Measurements from ENCODE around the gene MFAP1.

MFAP1 gene

GRCh38 chr15:43794269-43795037 lies 30.0 kb downstream of the MFAP1 start:
- Histone ChIP-seq H3K36me3 (ENCODE audit: insufficient read depth, low read length) (peaks cover 32% of the 10 kb centered on the region), H3K27me3 (ENCODE audit: insufficient read depth, low read length) (no peaks in the 10 kb centered on the region), H3K4me3 (ENCODE audit: low read depth, low read length) (peak overlapping the region; percentile 99), H2AFZ (ENCODE audit: low read length, unreplicated experiment) (no peak overlapping the region), H3K4me1 (ENCODE audit: control insufficient read depth, insufficient read depth, low read length, unreplicated experiment) (peaks cover 32% of the 10 kb centered on the region), H3K79me2 (ENCODE audit: control insufficient read depth, insufficient read depth, low read length, unreplicated experiment) (peaks cover 36% of the 10 kb centered on the region), H3K27ac (ENCODE audit: low read depth, low read length) (peak overlapping the region; percentile 32)

DNA sequence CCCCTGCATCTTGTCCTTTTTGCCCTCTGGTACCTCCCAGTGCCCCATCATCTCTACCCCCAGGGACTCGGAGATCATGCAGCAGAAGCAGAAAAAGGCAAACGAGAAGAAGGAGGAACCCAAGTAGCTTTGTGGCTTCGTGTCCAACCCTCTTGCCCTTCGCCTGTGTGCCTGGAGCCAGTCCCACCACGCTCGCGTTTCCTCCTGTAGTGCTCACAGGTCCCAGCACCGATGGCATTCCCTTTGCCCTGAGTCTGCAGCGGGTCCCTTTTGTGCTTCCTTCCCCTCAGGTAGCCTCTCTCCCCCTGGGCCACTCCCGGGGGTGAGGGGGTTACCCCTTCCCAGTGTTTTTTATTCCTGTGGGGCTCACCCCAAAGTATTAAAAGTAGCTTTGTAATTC lies 30.8 kb downstream of the MFAP1 start:
- H2AFZ ChIP-seq (ENCODE audit: low read length, unreplicated experiment) = no peak overlapping the region
- H3K79me2 ChIP-seq (ENCODE audit: control insufficient read depth, insufficient read depth, low read length, unreplicated experiment) = peaks cover 36% of the 10 kb centered on the region
- peaks cover 32% of the 10 kb centered on the region for H3K4me1 ChIP-seq (ENCODE audit: control insufficient read depth, insufficient read depth, low read length, unreplicated experiment)
- H3K36me3 ChIP-seq (ENCODE audit: insufficient read depth, low read length) = peaks cover 32% of the 10 kb centered on the region
- H3K27me3 ChIP-seq (ENCODE audit: insufficient read depth, low read length) = no peaks in the 10 kb centered on the region
- H3K27ac ChIP-seq (ENCODE audit: low read depth, low read length) = peak overlapping the region; percentile 89
- H3K4me3 ChIP-seq (ENCODE audit: low read depth, low read length) = peak overlapping the region; percentile 99

GRCh38 chr15:43792761-43793476 lies 31.6 kb downstream of the MFAP1 start:
- H3K27me3 ChIP-seq (ENCODE audit: insufficient read depth, low read length) = no peaks in the 10 kb centered on the region
- no peak overlapping the region for H2AFZ ChIP-seq (ENCODE audit: low read length, unreplicated experiment)
- peak overlapping the region; percentile 99 for H3K4me3 ChIP-seq (ENCODE audit: low read depth, low read length)
- H3K4me1 ChIP-seq (ENCODE audit: control insufficient read depth, insufficient read depth, low read length, unreplicated experiment) = peaks cover 28% of the 10 kb centered on the region
- H3K36me3 ChIP-seq (ENCODE audit: insufficient read depth, low read length) = peaks cover 32% of the 10 kb centered on the region
- peaks cover 36% of the 10 kb centered on the region for H3K79me2 ChIP-seq (ENCODE audit: control insufficient read depth, insufficient read depth, low read length, unreplicated experiment)
- H3K27ac ChIP-seq (ENCODE audit: low read depth, low read length) = peak overlapping the region; percentile 89

DNA sequence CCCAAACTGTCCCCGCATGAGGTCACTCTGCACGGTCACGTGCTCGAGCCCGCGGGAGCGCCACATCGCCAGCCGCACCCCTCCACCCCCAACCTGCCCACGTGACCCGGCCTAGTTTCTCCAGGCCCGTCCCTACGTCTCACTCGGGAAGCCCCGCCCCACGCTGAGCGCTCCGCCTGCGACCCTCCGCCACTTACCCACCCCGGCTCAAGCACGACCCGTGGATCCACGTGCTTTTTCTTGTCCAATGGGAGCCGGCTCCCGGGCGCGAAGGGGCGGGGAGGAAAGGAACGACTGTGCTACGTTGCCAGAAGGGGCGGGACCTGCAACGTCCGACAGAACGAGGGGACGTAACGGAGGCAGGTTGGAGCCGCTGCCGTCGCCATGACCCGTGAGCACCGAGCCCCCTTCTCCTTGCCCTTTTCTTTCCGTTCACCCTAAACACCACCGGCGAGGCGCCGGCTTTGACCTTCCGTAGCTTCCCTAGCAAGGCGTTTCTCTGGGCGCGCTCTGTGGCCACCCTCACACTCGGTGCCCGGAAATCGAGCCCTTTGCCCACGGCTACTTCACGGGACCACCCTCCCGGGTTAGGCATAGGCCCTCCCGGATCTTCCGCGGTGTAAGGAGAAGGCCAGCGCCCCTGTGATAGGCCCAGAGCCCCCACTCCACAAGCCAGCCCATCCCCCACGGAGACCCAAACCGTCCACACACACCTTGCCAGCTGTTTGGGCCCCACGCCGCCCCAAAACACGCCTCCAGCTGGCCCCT lies 32.3 kb downstream of the MFAP1 start, which contains the start of gene SERF2:
SERF2 (plus strand) TSS at position 328 of the 768 bp plus-strand sequence; CDS start at position 385, 57 bp downstream.
- H2AFZ ChIP-seq (ENCODE audit: low read length, unreplicated experiment) = peak within 1 kb of the TSS; percentile 97
- H3K27ac ChIP-seq (ENCODE audit: low read depth, low read length) = peak within 1 kb of the TSS; percentile 89
- H3K27me3 ChIP-seq (ENCODE audit: insufficient read depth, low read length) = no peaks in the 10 kb centered on the region
- H3K79me2 ChIP-seq (ENCODE audit: control insufficient read depth, insufficient read depth, low read length, unreplicated experiment) = peaks cover 36% of the 10 kb centered on the region
- peaks cover 32% of the 10 kb centered on the region for H3K36me3 ChIP-seq (ENCODE audit: insufficient read depth, low read length)
- peak within 1 kb of the TSS; percentile 99 for H3K4me3 ChIP-seq (ENCODE audit: low read depth, low read length)
- peaks cover 28% of the 10 kb centered on the region for H3K4me1 ChIP-seq (ENCODE audit: control insufficient read depth, insufficient read depth, low read length, unreplicated experiment)

- no peaks in the 10 kb centered on the region for H3K27me3 ChIP-seq (ENCODE audit: insufficient read depth, low read length)
- H3K27ac ChIP-seq (ENCODE audit: low read depth, low read length) = no peak overlapping the region
- no peak overlapping the region for H3K4me3 ChIP-seq (ENCODE audit: low read depth, low read length)
- peaks cover 23% of the 10 kb centered on the region for H3K79me2 ChIP-seq (ENCODE audit: control insufficient read depth, insufficient read depth, low read length, unreplicated experiment)
- H2AFZ ChIP-seq (ENCODE audit: low read length, unreplicated experiment) = no peak overlapping the region
- peaks cover 7% of the 10 kb centered on the region; the same call in 1 of the 2 replicates for H3K36me3 ChIP-seq (ENCODE audit: insufficient read depth, low read length)
- peaks cover 16% of the 10 kb centered on the region for H3K4me1 ChIP-seq (ENCODE audit: control insufficient read depth, insufficient read depth, low read length, unreplicated experiment)
Observed at GRCh38 chr15:43789409-43789808, 35.1 kb downstream of the MFAP1 start.

DNA sequence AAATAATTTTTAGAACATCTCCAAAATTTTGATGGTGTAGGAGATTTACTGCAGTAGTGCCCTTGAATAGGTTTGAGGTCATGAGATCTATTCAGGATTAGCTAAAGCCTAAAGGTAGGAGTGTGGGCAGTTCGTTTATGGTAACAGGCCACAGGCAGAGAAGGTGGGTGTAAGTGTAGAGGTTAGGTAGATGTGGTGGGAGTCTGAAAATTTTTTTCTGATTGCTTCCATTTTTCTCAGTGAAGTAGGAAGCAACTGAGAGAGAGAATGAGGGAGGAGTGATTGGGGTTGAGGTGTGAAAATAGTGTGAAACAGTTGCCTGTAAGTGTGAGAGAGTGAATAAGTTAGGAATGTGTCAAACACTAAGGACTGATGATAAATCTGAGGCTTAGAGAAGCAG lies 45.5 kb downstream of the MFAP1 start:
- H2AFZ ChIP-seq (ENCODE audit: low read length, unreplicated experiment) = no peak overlapping the region
- peaks cover 7% of the 10 kb centered on the region for H3K4me1 ChIP-seq (ENCODE audit: control insufficient read depth, insufficient read depth, low read length, unreplicated experiment)
- H3K4me3 ChIP-seq (ENCODE audit: low read depth, low read length) = no peak overlapping the region
- no peak overlapping the region for H3K27ac ChIP-seq (ENCODE audit: low read depth, low read length)
- no peaks in the 10 kb centered on the region for H3K27me3 ChIP-seq (ENCODE audit: insufficient read depth, low read length)
- H3K36me3 ChIP-seq (ENCODE audit: insufficient read depth, low read length) = no peaks in the 10 kb centered on the region
- H3K79me2 ChIP-seq (ENCODE audit: control insufficient read depth, insufficient read depth, low read length, unreplicated experiment) = no peaks in the 10 kb centered on the region

- Histone ChIP-seq H3K4me1 (ENCODE audit: control insufficient read depth, insufficient read depth, low read length, unreplicated experiment) (peaks cover 7% of the 10 kb centered on the region), H3K27me3 (ENCODE audit: insufficient read depth, low read length) (no peaks in the 10 kb centered on the region), H3K4me3 (ENCODE audit: low read depth, low read length) (peak overlapping the region; percentile 84), H3K27ac (ENCODE audit: low read depth, low read length) (peak overlapping the region; percentile 76), H3K79me2 (ENCODE audit: control insufficient read depth, insufficient read depth, low read length, unreplicated experiment) (no peaks in the 10 kb centered on the region), H3K36me3 (ENCODE audit: insufficient read depth, low read length) (peaks cover 8% of the 10 kb centered on the region), H2AFZ (ENCODE audit: low read length, unreplicated experiment) (peak overlapping the region; percentile 82)
Observed at GRCh38 chr15:43777267-43777914, 47.1 kb downstream of the MFAP1 start.

GRCh38 chr15:43776718-43777266 lies 47.7 kb downstream of the MFAP1 start, which contains the start of gene ELL3:
Gene ELL3, minus strand, starts transcription at chr15:43776966. Its CDS starts 65 bp downstream, at chr15:43776901.
- peak within 1 kb of the TSS; percentile 76 for H3K27ac ChIP-seq (ENCODE audit: low read depth, low read length)
- H3K4me1 ChIP-seq (ENCODE audit: control insufficient read depth, insufficient read depth, low read length, unreplicated experiment) = peaks cover 7% of the 10 kb centered on the region
- H3K36me3 ChIP-seq (ENCODE audit: insufficient read depth, low read length) = peaks cover 14% of the 10 kb centered on the region
- H3K27me3 ChIP-seq (ENCODE audit: insufficient read depth, low read length) = no peaks in the 10 kb centered on the region
- peak within 1 kb of the TSS; percentile 82 for H2AFZ ChIP-seq (ENCODE audit: low read length, unreplicated experiment)
- H3K4me3 ChIP-seq (ENCODE audit: low read depth, low read length) = peak within 1 kb of the TSS; percentile 84
- H3K79me2 ChIP-seq (ENCODE audit: control insufficient read depth, insufficient read depth, low read length, unreplicated experiment) = no peaks in the 10 kb centered on the region

DNA sequence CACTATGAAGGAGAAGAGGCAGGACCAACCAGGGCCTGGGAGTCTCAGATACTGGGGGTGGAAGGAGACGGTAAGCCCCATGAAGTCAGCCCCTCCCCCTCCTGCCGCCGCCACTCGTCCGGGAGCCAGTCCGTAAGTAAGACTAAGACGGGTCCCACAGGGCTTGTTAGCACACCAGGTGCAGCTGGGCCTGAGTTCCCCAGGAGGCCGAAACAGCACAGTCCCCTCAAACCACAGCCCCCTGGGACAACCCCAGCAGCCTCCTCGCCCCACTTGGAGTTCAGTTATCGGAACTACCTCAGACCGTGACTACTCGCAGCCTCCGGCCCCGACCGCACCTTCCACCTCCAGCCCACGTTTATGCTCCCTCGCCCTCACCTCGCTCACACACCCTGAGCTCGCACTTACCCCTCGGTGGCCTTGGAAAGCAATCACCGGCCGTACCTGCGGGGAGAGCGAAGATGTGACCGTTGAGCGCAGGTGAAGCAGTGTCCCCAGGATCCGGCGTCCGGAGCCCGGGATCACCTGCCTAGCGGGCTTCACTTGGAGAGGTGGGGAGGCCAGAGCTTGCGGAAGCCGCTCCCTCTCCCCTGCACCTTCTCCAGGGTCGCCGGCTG lies 48.3 kb downstream of the MFAP1 start:
- no peak overlapping the region for H3K27ac ChIP-seq (ENCODE audit: low read depth, low read length)
- no peak overlapping the region for H2AFZ ChIP-seq (ENCODE audit: low read length, unreplicated experiment)
- H3K79me2 ChIP-seq (ENCODE audit: control insufficient read depth, insufficient read depth, low read length, unreplicated experiment) = no peaks in the 10 kb centered on the region
- peaks cover 7% of the 10 kb centered on the region for H3K4me1 ChIP-seq (ENCODE audit: control insufficient read depth, insufficient read depth, low read length, unreplicated experiment)
- no peaks in the 10 kb centered on the region for H3K27me3 ChIP-seq (ENCODE audit: insufficient read depth, low read length)
- H3K4me3 ChIP-seq (ENCODE audit: low read depth, low read length) = peak overlapping the region; percentile 84
- peaks cover 20% of the 10 kb centered on the region for H3K36me3 ChIP-seq (ENCODE audit: insufficient read depth, low read length)

Data from ACC112 (cell line).